Activated CD4-positive, CD25-positive, alpha-beta regulatory T cell treated with anti-CD3 and anti-CD28 coated beads, Interleukin-2, amount 50 U/mL, for 24 hours (primary cell): ENCODE measurements around the gene SEMA3D.
A peak's percentile ranks its signal among the peaks of the same experiment; 100 is the strongest.

ENCODE experiments used
- ATAC-seq, 2 donors: fragments of 150-1000 bp; cut with Tn5 transposase; one replicate each; pipeline ENCODE4 v1.10.0; 2021; ENCODE audit warnings: mild to moderate bottlenecking in 1 of 2, moderate library complexity in 1 of 2

SEMA3D gene

DNA sequence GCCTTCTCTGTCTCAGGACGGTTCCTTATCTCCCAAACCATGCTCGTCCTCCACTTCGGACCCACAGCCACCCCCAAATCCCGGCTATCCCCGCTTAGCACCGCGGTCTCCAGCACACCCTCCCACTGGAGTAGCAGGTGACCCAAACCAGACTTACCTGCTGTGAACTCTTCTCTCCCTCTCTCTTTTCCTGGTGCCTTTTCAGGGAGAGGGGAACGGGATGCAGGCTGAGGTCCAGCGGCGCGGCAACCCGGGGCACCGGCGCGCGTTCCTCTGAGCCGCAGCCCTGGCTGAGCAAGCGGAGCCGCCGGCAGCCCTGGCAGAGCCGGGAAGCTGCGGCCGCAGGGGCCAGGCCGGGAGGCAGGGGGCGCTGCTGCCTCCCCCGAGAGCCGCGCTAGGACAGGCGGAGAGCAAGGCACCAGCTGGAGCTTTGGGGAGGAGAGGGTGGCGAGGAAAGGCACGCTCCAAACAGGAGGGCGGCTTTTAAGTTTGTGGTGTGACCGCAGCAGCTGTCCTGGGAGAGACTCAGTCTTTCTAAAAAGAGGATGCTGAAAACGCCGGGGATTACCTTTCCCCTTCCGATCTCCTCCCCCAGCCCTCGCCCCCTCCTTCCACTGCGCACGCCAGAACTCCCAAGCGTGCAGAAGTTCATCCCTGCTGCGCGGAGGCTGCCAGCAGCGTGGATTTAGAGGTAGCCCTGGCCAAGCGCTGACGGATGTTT lies at the start of gene SEMA3D:
Gene SEMA3D (minus strand): TSS at position 536 of the 721 bp plus-strand sequence. CDS start 65,165 bp downstream, outside the sequence.
- peak; percentile 48 to 58 for ATAC-seq

DNA sequence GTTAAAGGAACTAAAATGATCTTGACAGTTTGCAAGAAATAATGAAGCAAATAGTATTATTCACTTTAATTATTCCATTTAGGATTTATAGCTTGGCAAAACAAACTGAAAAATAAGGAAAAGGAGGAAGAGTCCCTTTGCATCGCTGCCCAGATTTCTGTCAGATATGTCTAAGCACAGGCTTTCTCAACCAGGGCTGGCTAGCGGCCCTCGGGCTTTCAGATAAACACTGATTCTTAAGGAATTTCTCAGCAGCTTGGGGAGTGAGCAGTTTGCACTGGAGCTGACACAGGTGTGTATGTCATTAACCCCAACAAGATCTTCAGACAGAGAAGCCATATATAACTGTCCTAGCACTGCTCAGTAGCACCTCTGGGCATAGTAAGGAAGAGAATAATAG lies 47.9 kb upstream of the SEMA3D start:
- ATAC-seq = no peak

DNA sequence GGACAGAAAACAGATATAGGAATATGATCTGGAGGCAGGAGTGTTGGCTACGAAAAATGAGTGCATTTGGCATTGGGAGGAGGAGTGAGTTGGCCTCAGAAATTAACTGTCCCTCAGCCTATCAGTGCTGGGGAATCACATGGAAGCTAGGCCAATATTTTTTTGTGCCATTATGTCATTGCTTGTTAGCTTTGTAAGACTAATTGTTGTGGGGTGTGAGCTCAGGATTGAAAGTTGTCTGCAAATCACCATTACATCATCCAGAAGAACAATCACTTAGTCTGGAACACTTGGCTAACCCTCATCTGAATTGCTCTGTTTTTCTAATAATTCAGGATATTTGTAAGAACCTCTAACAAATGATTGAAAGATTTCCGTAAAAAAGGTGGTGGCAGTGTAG lies 45.2 kb upstream of the SEMA3D start:
- ATAC-seq = no peak

DNA sequence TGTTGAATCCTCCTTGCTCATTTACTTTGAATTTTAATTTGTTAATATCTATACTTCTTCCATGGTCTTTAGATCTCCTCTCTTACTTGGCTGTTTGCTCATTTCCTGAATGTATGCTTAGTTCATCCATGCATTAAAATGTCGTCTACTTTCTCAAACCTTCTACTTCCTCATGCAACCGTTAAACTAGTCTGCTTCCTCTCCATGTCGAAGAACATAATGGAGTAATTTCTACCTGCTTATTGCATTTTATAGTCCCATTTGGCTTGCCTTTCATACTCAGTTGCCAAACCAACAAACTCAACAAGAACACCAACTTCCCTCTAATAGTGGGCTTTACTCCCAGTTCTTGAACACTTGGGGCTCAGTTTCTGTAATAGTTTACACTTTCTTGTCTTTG lies 43.8 kb upstream of the SEMA3D start:
- no peak for ATAC-seq

DNA sequence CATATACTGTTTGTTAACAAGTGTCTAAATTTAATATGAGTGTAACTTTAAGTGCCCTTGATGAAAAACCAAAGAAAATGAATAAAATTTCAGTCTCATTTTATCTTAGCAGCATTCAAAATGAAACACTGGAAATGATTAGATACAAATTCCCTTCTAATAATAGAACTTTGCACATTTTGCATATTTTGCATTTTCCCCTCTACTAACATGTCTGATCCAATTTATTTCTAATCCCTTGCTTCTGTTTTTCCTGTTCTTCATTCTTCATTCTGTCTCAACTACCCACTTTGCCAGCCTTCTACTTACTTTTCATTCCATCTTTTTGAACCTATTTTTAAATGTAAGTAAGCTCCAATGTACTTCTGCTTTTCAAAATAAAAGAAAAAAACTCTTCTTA lies 42.7 kb upstream of the SEMA3D start:
- ATAC-seq = no peak

DNA sequence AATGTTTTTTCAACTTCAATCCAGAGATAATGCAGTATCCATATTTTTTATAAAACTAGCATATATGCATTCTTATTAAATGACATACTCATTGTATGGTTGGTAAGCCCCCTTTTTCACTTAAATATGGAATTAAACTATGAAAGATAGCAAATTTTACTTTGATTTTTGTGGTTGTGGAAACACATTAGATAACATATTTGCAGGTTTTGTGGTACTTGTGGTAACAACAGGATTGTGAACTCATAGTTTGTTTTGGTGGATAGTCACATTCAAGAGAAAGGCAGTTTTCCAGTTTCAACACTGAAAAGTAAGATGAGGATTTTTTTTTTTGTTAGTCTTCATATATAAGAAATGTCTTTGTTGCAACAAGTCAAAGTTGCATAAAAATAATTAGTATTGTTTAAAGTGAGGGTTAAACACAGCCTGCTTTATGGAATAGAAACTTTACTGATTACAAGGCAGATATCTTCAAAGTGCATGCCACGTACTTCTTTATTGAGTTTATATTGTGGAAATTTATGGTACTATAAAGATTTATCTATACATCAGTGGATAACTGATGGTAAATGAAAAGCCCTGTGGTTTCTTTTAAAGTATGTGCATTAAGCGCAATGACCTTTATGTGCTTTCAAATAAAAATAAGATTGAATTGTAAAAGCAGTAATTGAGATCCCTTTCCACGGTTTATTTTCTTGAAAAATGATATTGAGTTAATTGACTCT lies 39.7 kb upstream of the SEMA3D start:
- ATAC-seq = no peak

DNA sequence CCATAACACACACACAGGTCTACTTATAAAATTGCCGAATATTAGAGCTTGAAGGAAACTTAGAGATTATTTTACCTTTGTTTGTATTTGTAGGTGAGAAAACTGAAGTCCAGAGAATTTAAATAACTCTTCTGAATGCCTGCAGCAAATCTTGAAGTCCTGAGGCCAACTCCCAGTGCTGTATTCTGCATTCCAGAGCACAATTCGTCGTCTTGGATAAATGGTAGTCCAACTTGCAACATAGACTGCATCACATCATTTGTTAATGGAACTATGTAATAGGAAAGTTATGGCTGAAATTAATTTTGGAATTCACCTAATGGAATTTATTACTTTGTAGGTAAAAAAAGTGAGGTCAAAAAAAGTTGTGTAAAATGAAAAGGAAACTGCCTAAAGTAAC lies 37.3 kb upstream of the SEMA3D start:
- ATAC-seq = no peak

DNA sequence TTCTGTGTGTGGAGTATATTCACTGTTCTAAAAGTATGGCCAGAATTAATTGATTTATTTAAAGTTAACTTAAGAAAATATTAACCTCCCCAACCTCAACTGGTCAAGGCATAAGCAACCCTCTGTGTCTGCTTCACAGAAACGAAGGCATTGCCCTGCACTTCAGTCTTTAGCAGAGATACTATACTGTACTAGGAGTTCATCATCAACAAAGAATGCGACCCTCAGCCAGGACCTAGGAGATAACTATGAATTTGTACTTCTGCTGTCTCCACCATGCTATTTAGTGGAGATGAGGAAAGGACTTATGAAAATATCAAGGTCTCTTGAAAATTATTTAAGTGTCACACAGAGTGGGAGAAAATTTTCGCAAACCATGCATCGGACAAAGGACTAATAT lies 35.7 kb upstream of the SEMA3D start:
- ATAC-seq = no peak

DNA sequence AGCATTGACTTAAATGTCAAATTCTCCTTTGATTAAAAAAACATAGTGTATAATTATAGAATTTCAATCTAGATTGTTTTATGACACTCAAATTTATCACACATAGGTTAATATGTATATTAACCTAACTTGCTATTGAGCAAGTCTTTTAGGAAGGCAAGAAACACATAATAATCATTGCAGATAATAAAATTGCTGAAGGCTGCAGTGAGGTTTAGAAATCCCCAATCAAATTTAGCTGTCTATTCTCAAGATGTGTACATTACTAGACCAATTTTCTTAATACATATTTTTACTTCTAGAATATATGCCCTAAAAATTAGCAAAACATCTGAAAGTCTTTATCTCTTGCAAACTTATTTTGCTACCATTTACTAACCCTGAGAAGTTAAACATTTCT lies 34.9 kb upstream of the SEMA3D start:
- no peak for ATAC-seq

DNA sequence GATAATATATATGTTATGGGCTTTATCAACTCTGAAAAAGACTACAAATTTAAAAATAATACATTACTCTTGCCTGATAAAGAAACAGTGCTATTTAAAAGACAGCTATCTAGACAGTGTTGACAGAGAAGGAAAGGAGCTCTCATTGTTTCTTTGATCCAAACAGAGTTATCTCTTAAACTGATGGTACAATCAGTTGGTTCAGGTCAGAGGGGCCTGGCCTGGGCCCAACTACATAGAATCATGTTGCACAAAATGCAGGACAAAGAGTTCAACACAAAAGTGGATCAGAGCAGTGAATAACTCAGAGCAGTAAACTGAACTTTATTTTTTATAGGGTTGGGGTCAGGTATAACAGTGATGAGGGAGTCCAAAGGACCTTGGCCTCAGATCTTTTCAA lies 33.8 kb upstream of the SEMA3D start:
- ATAC-seq = no peak

DNA sequence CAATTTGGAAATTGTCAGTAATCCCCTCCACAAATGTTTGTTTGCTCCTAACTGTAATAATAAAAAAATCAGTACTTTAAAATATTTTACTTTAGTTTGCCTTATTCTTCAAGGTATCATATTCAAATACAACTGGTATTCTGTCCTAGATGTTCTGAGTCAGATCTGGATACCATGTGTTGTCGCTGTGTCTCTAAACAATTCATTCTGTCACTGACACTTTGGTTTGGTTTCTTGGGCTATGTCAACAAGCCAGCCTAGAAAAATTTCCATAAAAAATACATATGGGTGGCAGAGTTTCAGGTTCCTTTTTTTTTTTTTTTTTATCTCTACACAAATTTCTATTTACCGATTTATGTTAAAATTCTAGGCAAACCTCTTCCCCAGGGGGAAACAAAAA lies 33.2 kb upstream of the SEMA3D start:
- ATAC-seq = no peak

DNA sequence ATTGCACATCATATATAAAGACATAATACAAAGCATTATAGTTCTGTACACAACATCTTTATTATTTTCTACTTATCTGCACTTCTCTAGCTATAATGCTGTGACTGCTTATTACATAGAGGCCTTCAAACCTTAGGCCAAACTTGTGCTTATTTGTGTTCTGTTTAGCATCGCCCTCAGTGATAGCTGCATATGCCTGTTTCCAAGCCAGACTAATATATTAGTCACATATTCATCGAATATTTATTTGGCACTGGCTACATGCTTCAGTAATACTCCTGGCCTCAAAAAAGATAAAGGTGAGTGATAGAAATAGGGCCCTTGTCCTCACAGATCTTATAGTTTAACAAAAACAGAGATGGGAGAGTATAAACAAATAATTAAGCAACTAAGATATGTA lies 30.2 kb upstream of the SEMA3D start:
- no peak for ATAC-seq

DNA sequence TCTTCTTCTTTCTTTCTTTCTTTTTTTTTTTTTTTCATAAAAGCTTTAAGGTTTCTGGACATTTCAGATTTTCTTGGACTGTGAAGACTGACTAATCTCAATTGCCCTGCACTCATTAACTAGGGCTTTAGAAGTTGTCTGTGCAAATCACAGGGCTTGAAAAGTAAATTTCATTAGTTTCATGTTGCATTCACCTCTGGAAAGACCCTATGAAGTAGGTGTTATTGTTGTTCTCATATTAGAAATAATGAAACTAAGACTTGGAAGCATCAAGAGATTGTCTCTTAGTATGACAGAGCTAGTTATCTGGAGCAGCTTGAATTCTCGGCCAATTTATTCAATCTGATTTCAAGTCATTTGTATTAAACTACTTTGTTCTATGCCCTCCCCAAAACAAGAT lies 28.2 kb upstream of the SEMA3D start:
- ATAC-seq = no peak

DNA sequence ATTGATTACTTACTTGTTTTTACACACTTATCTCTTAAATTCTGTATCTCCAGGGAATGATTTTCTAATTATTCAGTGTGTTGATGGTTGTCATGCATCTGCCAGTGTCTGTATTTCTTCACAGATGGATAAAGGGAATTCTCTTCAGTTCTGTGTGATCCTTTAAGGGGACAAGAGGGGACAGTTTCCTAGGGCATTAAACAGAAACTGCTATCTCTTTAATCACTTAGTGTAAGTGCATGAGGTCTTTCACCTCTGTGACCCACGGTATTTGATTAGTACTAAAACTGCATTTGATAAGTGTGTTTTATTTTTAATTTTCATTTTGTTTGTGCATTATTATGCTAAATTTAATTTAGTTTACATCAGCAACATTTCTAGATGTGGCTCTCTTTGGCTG lies 26.6 kb upstream of the SEMA3D start:
- ATAC-seq = no peak

DNA sequence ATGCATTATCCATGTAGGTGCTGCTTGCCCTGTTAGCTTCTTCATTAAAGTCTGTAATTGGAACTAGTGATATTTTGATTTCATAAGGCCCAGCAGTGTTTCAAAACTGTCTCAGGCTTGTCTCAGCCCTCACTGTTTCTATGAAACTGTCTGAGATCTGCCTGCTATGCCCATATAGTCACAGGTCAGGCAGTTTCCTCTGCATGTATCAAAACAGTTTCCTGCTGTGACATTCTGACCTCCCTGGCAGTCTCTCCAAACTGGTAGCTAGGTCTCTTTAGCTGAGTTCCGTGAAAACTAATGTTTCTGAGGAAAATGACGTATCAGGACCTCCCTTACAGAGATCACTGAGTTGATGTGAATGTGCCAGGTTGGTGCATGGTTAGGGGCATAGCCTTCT lies 18.9 kb upstream of the SEMA3D start:
- ATAC-seq = no peak

DNA sequence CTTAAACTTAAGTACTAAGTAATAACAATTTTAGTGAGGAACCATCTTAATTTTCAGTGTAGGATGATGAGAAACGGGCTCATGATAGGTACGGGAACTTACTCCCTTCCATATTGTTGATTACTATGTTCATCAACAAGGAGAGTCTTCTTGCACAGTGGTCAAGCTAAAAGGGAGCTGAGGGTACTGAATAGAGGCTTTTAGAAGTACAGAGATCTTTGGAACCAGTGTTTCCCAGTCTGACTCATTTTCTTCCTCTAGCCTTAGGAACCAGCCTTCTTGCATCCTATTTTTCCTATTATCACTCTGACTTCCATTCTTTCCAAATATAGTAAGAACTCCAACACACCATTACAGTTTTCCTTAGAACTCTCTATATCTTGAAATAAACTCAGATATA lies 17.6 kb upstream of the SEMA3D start:
- no peak for ATAC-seq

DNA sequence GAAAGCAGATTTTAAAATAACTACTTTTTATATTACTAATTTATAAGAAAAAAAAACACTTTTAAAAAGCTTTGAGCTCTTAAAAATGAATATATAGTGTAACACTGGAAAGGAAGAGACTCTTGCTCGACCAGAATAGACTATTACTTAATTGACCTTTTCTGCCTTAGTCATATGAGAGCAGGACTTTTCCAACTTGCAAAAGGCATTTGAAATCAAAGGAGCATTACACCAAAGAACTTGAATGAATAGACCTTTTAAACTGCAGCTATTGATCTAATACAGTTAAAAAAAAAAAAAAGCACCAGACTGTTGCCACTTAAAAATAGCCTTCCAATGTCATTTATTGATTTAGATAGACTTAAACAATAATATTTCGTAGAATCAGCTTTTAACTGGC lies 17.2 kb upstream of the SEMA3D start:
- ATAC-seq = no peak

DNA sequence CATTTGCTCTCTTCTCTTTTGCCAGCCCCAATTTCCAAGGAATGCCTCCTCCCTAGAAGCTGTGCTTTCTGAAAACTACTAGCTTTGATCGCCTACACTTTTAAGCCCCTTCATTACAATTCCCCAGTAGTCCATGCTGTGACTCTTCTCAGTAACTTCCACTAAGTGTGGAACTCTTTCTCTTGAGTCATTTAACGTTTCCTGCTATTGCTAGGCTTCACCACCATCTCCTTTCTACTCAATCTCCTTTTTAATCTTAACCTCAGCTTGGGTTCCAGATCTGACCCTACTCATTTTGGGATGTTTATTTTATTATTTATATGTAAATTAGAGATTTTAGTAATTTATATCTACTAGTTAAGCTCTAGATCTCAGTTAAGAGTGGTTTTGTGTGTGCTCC lies 14.4 kb upstream of the SEMA3D start:
- no peak for ATAC-seq

DNA sequence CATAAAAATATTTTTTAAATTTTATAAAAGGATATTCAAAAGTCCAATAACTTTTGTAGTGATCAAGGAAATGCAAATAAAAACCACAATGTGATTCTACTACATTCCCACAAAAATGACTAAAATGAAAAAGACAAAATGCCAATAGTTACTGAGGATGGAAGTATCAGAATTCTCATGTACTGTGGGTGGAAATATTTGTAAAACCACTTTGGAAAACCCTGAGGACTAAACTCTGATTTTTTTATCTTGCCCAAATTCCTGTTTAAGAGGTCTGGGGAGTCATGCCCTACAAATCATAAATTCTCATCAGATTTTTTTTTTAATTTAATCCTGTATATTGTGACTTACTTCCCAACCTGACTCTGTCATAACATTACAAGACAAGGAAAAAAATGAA lies 9.8 kb upstream of the SEMA3D start:
- no peak for ATAC-seq

DNA sequence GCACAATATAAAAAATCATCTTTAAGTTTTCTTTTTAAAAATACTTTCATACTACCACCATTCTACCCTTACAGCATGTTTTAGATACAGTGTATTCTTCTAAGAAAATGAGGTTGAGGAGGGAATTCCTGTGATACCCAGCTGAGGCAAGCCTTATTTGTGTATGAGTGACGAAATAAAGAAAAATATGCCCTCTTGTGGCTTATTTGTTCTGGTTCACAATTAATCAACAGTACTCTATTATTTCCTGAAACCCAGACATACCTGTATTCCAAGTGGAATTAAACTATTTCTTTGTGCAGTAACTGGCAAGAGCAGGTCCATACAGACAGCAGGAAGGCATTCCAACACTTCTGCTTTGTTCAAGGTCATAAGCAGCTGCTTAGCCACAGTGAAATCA lies 4.5 kb upstream of the SEMA3D start:
- ATAC-seq = no peak

DNA sequence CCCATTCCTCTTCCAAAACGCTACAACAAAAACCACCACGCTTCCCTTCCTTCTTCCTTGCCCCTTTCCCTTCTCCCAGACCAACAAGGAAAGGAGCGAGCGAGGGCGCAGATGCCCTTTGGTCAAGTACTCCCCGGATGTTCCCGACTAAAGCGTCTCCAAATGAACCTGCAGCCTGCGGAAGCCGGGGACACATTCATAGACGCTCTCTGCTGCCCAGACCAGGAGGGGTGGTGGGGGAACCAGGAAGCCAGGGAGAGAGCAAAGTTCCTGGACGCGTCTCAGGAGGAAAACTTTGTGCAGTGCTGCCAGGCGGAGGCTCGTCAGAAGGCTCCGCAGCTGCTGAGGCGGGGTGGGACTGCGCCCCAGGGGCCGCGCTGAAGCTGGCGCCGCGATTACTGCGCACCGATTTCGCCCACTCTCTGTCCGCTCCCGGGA lies 754 bp downstream of the SEMA3D start:
- no peak for ATAC-seq

DNA sequence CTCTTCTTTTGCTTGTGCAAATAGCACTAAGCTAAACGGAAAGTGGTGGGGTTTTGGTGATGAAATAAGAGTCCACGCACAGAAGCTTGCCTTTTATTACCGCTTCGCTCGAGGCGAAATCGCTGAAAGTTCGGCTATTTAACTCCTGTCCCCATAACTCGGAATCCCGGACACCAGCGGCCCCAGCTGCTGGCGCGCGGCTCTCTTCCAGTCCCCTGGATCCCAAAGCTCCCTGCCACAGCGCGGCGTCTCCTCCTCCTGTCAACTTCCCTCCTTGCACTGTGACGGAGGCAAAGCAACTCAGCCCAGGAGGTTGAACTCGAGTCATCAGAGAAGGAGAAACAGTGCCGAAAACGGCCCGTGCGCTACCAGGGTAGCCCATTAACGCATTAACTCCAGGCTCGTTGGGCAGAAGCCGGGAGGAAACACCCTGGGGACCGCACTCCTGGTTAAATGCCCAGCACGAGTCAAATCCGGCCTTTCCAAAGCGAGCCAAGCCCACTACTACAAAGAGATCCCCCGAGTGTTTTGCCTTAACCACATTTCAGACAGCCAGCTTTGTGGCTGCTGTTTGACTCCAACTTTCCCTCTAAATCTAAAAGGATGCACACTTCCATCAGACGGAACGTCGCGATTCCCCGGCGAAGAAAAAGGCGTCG lies 1.3 kb downstream of the SEMA3D start:
- ATAC-seq = no peak

DNA sequence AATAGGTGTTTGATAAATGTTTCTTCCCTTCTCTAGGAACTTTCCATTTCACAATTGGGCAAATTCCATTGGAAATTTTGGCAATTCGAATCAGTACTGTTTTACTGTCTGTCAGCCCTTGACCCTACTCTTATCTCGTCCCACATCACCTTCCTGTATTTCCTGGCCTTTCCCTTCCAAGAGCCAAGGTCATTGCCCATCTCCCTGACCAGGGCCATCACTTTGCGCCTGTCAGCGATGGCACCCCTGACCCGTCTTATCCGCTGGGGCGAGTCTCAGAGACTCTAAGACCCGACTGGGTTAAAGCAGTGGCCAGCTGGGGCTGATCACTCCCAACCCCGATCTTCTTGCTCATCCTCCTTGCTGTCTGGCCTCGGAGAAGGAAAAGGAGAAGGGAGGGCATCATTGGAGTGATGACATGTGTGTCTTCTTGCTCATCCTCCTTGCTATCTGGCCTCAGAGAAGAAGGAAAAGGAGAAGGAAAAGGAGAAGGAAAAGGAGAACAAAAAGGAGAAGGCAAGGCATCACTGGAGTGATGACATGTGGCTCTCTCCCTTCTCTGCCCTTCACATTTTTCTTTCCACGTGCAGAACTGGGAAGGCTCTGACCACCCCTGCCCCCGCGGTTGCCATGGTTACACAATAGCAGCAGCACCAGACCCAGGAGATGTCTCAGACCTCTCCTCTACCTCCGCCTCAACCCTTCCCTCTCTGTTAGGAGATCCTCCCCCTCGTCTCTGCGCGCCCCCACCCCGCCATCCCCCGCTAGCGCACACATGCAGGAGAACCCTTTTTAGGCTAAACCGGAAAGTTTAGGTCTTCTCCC lies 2.0 kb downstream of the SEMA3D start:
- no peak for ATAC-seq
